ENCODE results near the gene ASL. TPM values are rescaled to one million over a fixed set of nuclear protein-coding genes. Genes with fewer than 3 reads are reported as not detected.

Gene ASL
- total and polyA plus RNA-seq, 10 of the 15 experiments (the other 5 are each of a cell fraction or from before 2014, with no cell fraction given), result 0.66 to 36.7 (median 28.8) TPM

GRCh38 chr7:66055321-66055956 lies 20.2 kb upstream of the ASL start:
- intact Hi-C loops (cut with micrococcal nuclease; ENCODE audit: unreplicated experiment) (no loop called here), in situ Hi-C loops (cut with MboI) (no loop called here)
- 6% methylated on average over 9 of the region's 9 CpGs for WGBS (ENCODE audit: insufficient coverage, insufficient replicate concordance, low lambda C conversion rate, missing lambda C conversion rate)
- Histone ChIP-seq H3K4me1 (ENCODE audit: control insufficient read depth, insufficient read depth, low read length) (peaks cover 19% of the 10 kb centered on the region), H3K9ac (ENCODE audit: control insufficient read depth, insufficient read depth, low read length) (peak overlapping the region; percentile 22; the same call in 1 of the 2 replicates), H3K79me2 (ENCODE audit: control insufficient read depth, insufficient read depth, low read length) (no peaks in the 10 kb centered on the region), H3K4me3 (no peak overlapping the region), H4K20me1 (ENCODE audit: control insufficient read depth, insufficient read depth) (no peaks in the 10 kb centered on the region), H3K9me3 (replicated peaks; ENCODE audit: control insufficient read depth, insufficient read depth, low read length) (no peaks in the 10 kb centered on the region), H3K27me3 (replicated peaks in 1 of 2; ENCODE audit: control insufficient read depth in 2 of 2, insufficient read depth in 2 of 2, low read length in 1 of 2) (no peaks in the 10 kb centered on the region), H2AFZ (ENCODE audit: control insufficient read depth, low read depth, low read length) (peak overlapping the region; percentile 76), H3K36me3 (ENCODE audit: control insufficient read depth in 2 of 2, insufficient read depth in 2 of 2, low read length in 1 of 2) (no peaks in the 10 kb centered on the region), H3K4me2 (ENCODE audit: control insufficient read depth, insufficient read depth) (peak overlapping the region; percentile 77), H3K27ac (ENCODE audit: control insufficient read depth, insufficient read depth) (peak overlapping the region; percentile 33; the same call in 1 of the 2 replicates)
- ATAC-seq (peak; percentile 91), FAIRE-seq (no peak), DNase-seq (ENCODE audit: low read depth, low spot score) (peak; percentile 41)
- RAD21 ChIA-PET (ENCODE audit: unreplicated experiment), result interaction anchor here (1.6 kb wide), 1 partner anchor 17 kb away, joined by 4 read pairs; no protein-coding TSS in a partner anchor
- CTCF ChIA-PET, result no interaction called here
- POLR2A ChIA-PET, result interaction anchor here (0.6 to 1.0 kb wide), 2 partner anchors 17 to 83 kb away, joined by 3 read pairs; no protein-coding TSS in a partner anchor
- no TSS peak for BruUV-seq (replicated peaks)
- SMC1A ChIA-PET (ENCODE audit: uncharacterized antibody, unreplicated experiment), result no interaction called here
- TF ChIP-seq RUNX3 (IDR thresholded peaks at IDR 0.05; ENCODE audit: low read length), result peak; percentile 31; the same call in 1 of the 2 replicates
- peak; percentile 66 for TF ChIP-seq MEF2B (IDR thresholded peaks at IDR 0.05; ENCODE audit: partially characterized antibody, poor library complexity, severe bottlenecking)
- no peak for TF ChIP-seq WRNIP1 (IDR thresholded peaks at IDR 0.05; ENCODE audit: borderline replicate concordance, low read depth, low read length)
- no peak for TF ChIP-seq ZSCAN29 (IDR thresholded peaks at IDR 0.05)
- no peak for TF ChIP-seq BCL11A (IDR thresholded peaks at IDR 0.05; ENCODE audit: low read depth, low read length)
- no peak for TF ChIP-seq RFX5 (IDR thresholded peaks at IDR 0.05; ENCODE audit: low read depth, low read length)
- no peak for TF ChIP-seq ETV6 (conservative IDR thresholded peaks at IDR 0.05 in 1 of 2, IDR thresholded peaks at IDR 0.05 in 1 of 2; ENCODE audit: borderline replicate concordance in 1 of 2, low read depth in 1 of 2)
- no peak for TF ChIP-seq ZNF687 (IDR thresholded peaks at IDR 0.05)
- no peak for TF ChIP-seq IRF4 (IDR thresholded peaks at IDR 0.05; ENCODE audit: low read depth, low read length)
- no peak for TF ChIP-seq MLLT1 (IDR thresholded peaks at IDR 0.05)
- 0 out of 2 replicates have a peak, but pooled peaks have one; percentile 26 for TF ChIP-seq ATF7 (IDR thresholded peaks at IDR 0.05; ENCODE audit: low read depth)
- TF ChIP-seq TCF7 (IDR thresholded peaks at IDR 0.05; ENCODE audit: borderline replicate concordance), result peak; percentile 60
- TF ChIP-seq GATAD2B (conservative IDR thresholded peaks at IDR 0.05; ENCODE audit: low read depth), result no peak
- TF ChIP-seq BHLHE40 (IDR thresholded peaks at IDR 0.05; ENCODE audit: borderline replicate concordance in 1 of 2, low read depth in 2 of 2, low read length in 1 of 2), result peak; percentile 79 to 89; a peak in 3 of 4 replicates
- TF ChIP-seq FOXM1 (IDR thresholded peaks at IDR 0.05; ENCODE audit: low read depth, low read length), result no peak
- TF ChIP-seq JUNB (IDR thresholded peaks at IDR 0.05), result peak; percentile 29
- 0 out of 2 replicates have a peak, but pooled peaks have one; percentile 37 for TF ChIP-seq NBN (IDR thresholded peaks at IDR 0.05)
- no peak for TF ChIP-seq TCF12 (IDR thresholded peaks at IDR 0.05; ENCODE audit: low read depth, low read length)

Measured in GM12878 (cell line).